ENCODE data around the gene YIPF3. TPM values are rescaled to one million over a fixed set of nuclear protein-coding genes. Genes with fewer than 3 reads are reported as not detected.
A peak's percentile ranks its signal among the peaks of the same experiment; 100 is the strongest.

Gene YIPF3
- total RNA-seq, 1 donor from 2014 or later, result 102 TPM

DNA sequence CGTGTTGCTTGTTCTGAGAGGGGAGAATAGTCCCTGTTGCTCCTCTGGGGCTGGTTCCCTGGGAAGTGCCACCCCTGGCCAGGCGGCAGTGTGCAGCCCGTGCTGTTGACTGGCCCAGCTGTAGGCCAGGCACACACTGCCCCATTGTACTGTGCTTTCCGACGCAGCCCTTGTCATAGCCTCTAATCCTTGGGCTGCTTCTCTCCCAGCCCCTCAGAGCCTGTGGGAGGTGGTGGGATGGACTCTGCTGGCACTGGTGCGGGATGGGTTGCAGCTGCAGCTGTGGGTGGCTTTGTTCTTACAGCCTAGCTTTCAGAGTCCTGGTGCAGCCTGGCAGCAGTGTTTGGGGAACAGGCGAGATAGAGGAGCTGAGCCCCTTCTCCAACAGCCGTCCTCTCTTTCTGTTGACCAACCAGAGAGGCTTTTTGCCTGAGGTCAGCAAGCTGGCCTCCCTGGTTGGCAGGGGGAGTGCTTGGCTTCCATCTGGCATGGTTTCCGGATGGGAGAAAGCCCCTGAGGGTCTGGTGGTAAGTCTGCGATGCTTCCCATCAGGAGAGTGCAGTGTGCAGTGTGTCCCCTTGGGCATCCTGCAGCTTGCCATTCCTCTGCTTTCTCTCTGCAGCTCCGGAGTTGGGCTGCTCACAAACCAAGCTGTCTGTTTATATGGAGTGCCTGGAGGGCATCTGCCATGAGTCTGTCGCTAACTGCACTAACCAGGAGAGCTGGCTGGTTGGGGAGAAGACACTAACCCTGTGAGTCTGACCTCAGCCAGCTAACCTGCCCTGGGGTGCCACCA lies 27.3 kb downstream of the YIPF3 start:
- Mint-ChIP-seq H3K4me1 (peaks cover 10% of the 10 kb centered on the region), H3K27me3 (ENCODE audit: insufficient read depth, low read depth) (peaks cover 2% of the 10 kb centered on the region)
- TF ChIP-seq, protein P1, sequence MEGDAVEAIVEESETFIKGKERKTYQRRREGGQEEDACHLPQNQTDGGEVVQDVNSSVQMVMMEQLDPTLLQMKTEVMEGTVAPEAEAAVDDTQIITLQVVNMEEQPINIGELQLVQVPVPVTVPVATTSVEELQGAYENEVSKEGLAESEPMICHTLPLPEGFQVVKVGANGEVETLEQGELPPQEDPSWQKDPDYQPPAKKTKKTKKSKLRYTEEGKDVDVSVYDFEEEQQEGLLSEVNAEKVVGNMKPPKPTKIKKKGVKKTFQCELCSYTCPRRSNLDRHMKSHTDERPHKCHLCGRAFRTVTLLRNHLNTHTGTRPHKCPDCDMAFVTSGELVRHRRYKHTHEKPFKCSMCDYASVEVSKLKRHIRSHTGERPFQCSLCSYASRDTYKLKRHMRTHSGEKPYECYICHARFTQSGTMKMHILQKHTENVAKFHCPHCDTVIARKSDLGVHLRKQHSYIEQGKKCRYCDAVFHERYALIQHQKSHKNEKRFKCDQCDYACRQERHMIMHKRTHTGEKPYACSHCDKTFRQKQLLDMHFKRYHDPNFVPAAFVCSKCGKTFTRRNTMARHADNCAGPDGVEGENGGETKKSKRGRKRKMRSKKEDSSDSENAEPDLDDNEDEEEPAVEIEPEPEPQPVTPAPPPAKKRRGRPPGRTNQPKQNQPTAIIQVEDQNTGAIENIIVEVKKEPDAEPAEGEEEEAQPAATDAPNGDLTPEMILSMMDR (IDR thresholded peaks at IDR 0.05), result no peak
- TF ChIP-seq EZH2 (IDR thresholded peaks at IDR 0.05) (no peak), EZH2phosphoT487 (IDR thresholded peaks at IDR 0.05) (no peak)

DNA sequence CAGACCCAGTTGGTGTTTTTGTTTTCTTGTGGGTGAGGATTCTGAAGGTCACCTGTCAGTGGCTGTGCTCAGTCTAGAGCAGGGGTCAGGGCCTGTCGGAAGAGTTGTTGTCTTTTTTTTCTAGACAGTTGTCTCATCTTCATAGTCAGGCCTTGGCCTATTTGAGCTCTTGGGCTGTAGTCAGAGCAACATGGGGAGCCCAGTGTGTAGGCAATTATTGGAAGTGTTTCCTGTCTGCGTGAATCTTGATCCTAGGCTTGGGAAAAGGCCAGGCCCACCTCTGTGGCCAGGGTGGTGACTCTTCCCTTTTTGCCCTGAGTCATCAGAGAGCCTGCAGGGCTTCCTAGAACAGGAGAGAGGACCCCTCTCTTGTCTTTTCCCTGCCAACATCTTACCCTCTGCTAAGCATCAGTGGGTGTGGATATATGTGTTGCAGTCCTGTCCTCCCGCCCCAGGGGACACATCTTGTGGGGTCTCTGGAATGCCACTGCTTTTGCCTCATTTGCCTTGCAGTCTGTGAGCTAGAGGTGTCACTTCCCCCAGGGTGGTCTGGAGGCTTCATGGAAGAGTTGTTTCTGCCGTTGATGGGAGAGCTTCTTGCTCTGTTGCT lies 28.0 kb downstream of the YIPF3 start:
- Mint-ChIP-seq H3K27ac (peak overlapping the region; percentile 25), H3K4me3 (no peak overlapping the region), H3K27me3 (ENCODE audit: insufficient read depth, low read depth) (no peaks in the 10 kb centered on the region), H3K4me1 (peaks cover 10% of the 10 kb centered on the region), H3K36me3 (peaks cover 9% of the 10 kb centered on the region), H3K9me3 (no peaks in the 10 kb centered on the region)
- no peaks in the 10 kb centered on the region for H3K9me3 ChIP-seq (ENCODE audit: low read depth)
- H3K27ac ChIP-seq, result no peak overlapping the region
- H3K79me2 ChIP-seq (ENCODE audit: low read depth), result no peaks in the 10 kb centered on the region
- H3K4me1 ChIP-seq, result peaks cover 12% of the 10 kb centered on the region
- no peaks in the 10 kb centered on the region for H3K27me3 ChIP-seq
- DNase-seq (ENCODE audit: low spot score), result no peak
- H3K9ac ChIP-seq, result peak overlapping the region; percentile 17
- no peaks in the 10 kb centered on the region for H3K36me3 ChIP-seq
- peaks cover 16% of the 10 kb centered on the region for H4K20me1 ChIP-seq (ENCODE audit: low read depth)
- H2AFZ ChIP-seq (replicated peaks), result no peak overlapping the region
- peak overlapping the region; percentile 5 for H3K4me2 ChIP-seq
- no peak for TF ChIP-seq EZH2 (IDR thresholded peaks at IDR 0.05)
- no peak overlapping the region for H3K4me3 ChIP-seq
- no peaks in the 10 kb centered on the region for H3F3A ChIP-seq (ENCODE audit: low read depth)

More for the DNA sequence above, 27.3 kb downstream of the YIPF3 start:
- Histone ChIP-seq H4K20me1 (ENCODE audit: low read depth) (peaks cover 15% of the 10 kb centered on the region), H3K36me3 (no peaks in the 10 kb centered on the region), H3K79me2 (ENCODE audit: low read depth) (no peaks in the 10 kb centered on the region), H3F3A (ENCODE audit: low read depth) (no peaks in the 10 kb centered on the region), H2AFZ (replicated peaks) (no peak overlapping the region), H3K4me1 (peaks cover 12% of the 10 kb centered on the region), H3K9me3 (ENCODE audit: low read depth) (no peaks in the 10 kb centered on the region), H3K4me2 (peak overlapping the region; percentile 5), H3K27me3 (no peaks in the 10 kb centered on the region), H3K4me3 (no peak overlapping the region), H3K9ac (peak overlapping the region; percentile 17), H3K27ac (no peak overlapping the region)
- Mint-ChIP-seq H3K36me3 (peaks cover 9% of the 10 kb centered on the region), H3K27ac (no peak overlapping the region), H3K4me3 (no peak overlapping the region), H3K9me3 (no peaks in the 10 kb centered on the region)
- peak; percentile 61 for DNase-seq (ENCODE audit: low spot score)

DNA sequence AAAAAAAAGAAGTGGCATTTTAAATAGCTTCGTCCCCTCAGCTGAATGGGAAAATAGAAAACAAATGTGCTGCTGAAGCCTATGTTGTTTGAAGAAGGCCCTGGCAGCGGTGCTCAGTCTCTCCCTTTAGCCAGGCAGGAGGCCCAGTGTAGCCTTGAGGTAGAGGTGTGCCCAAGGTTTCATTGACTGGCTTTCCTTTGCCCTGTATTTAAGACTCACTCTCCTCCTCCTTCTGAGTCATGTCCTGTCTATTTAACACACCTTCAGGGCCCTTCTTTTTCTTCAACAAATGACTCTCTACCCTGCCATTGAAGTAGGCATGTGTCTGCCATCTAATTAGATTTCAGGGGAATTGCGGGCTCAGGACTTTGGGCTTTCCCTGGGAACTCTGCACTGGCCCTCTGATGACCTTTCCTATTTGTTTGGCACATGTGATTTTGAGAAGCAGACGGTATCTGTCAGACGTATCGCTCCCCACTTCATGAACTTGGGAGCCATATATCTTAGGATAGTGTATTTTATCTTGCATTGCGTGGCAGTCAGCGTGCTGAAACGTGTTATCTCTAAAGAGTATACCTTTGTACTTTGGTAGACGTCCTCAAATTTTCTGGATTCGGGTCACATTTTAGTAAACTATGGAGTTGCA lies 35.0 kb downstream of the YIPF3 start:
- Histone ChIP-seq H3K36me3 (no peaks in the 10 kb centered on the region), H4K20me1 (ENCODE audit: low read depth) (peaks cover 60% of the 10 kb centered on the region), H2AFZ (replicated peaks) (no peak overlapping the region), H3K4me3 (no peak overlapping the region), H3F3A (ENCODE audit: low read depth) (no peaks in the 10 kb centered on the region), H3K27ac (no peak overlapping the region), H3K4me2 (no peak overlapping the region), H3K27me3 (no peaks in the 10 kb centered on the region), H3K79me2 (ENCODE audit: low read depth) (peaks cover 39% of the 10 kb centered on the region), H3K9me3 (ENCODE audit: low read depth) (no peaks in the 10 kb centered on the region), H3K4me1 (peaks cover 14% of the 10 kb centered on the region), H3K9ac (no peak overlapping the region)
- TF ChIP-seq EZH2phosphoT487 (IDR thresholded peaks at IDR 0.05), result no peak
- H3K27me3 Mint-ChIP-seq (ENCODE audit: insufficient read depth, low read depth), result no peaks in the 10 kb centered on the region
- peaks cover 10% of the 10 kb centered on the region for H3K36me3 Mint-ChIP-seq
- peaks cover 32% of the 10 kb centered on the region for H3K4me1 Mint-ChIP-seq
- no peak for DNase-seq (ENCODE audit: low spot score)
- H3K4me3 Mint-ChIP-seq, result no peak overlapping the region
- no peaks in the 10 kb centered on the region for H3K9me3 Mint-ChIP-seq
- H3K27ac Mint-ChIP-seq, result no peak overlapping the region

DNA sequence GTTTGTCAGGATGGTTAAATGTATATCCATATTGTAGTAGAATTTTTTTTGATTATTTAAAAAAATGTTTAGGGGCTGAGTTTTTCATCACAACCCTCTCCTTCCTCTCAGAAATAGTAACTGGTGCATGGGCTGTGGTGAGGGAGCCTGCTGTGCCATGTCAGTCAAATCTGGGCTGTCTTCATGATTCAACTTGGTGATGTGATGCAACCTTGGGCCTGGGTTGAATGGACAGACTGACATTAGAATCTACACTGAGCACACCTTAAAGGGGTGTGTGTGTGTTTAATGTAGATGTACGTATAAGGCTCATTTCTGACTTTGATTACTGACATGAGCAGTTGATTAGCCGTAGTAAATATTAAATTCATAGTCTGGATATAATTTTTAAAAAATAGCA lies 35.7 kb downstream of the YIPF3 start:
- no peak for DNase-seq (ENCODE audit: low spot score)
- H3K4me3 ChIP-seq, result no peak overlapping the region
- no peak overlapping the region for H3K4me3 Mint-ChIP-seq
- H3K9ac ChIP-seq, result no peak overlapping the region
- H3F3A ChIP-seq (ENCODE audit: low read depth), result no peaks in the 10 kb centered on the region
- TF ChIP-seq, protein P1 (IDR thresholded peaks at IDR 0.05), result no peak
- TF ChIP-seq EZH2phosphoT487 (IDR thresholded peaks at IDR 0.05) (no peak), EZH2 (IDR thresholded peaks at IDR 0.05) (no peak)
- H3K9me3 ChIP-seq (ENCODE audit: low read depth), result no peaks in the 10 kb centered on the region
- H4K20me1 ChIP-seq (ENCODE audit: low read depth), result peaks cover 57% of the 10 kb centered on the region
- H3K27ac Mint-ChIP-seq, result no peak overlapping the region
- H3K36me3 Mint-ChIP-seq, result peaks cover 8% of the 10 kb centered on the region
- no peaks in the 10 kb centered on the region for H3K27me3 ChIP-seq
- no peak overlapping the region for H3K27ac ChIP-seq
- no peak overlapping the region for H3K4me2 ChIP-seq
- no peaks in the 10 kb centered on the region for H3K9me3 Mint-ChIP-seq
- H2AFZ ChIP-seq (replicated peaks), result no peak overlapping the region
- no peaks in the 10 kb centered on the region for H3K36me3 ChIP-seq
- peaks cover 35% of the 10 kb centered on the region for H3K4me1 Mint-ChIP-seq
- H3K27me3 Mint-ChIP-seq (ENCODE audit: insufficient read depth, low read depth), result no peaks in the 10 kb centered on the region
- H3K79me2 ChIP-seq (ENCODE audit: low read depth), result peaks cover 39% of the 10 kb centered on the region
- peaks cover 17% of the 10 kb centered on the region for H3K4me1 ChIP-seq

Measured in neural progenitor cell (in vitro differentiated cells).